ENCODE results near the gene ID4. TPM values are rescaled to one million over a fixed set of nuclear protein-coding genes. Genes with fewer than 3 reads are reported as not detected.

The ID4 gene
- total RNA-seq, result 10 to 100 TPM; 16.8 to 84.1 (median 36.2) TPM

GRCh38 chr6:19836799-19837510, at the start of gene ID4:
Gene ID4 (plus strand): TSS chr6:19837370. CDS start chr6:19837755, 385 bp downstream.
- peak within 1 kb of the TSS; percentile 90 to 92 (median 92) for H3K27ac ChIP-seq
- peaks cover 0 to 21% (median 4%) of the 10 kb centered on the region in 4 donors for H3K27me3 ChIP-seq
- DNase-seq (peak; percentile 93 to 97), ATAC-seq (ENCODE audit: low FRiP score in 2 of 2) (peak; percentile 93 to 95)
- H3K4me1 ChIP-seq, result peaks cover 0 to 13% (median 2%) of the 10 kb centered on the region in 4 donors
- peak; percentile 87 to 98 for TF ChIP-seq POLR2AphosphoS5 (IDR thresholded peaks at IDR 0.05)
- peak in 1 of 4 donors; percentile 59 for TF ChIP-seq EP300 (IDR thresholded peaks at IDR 0.05)
- peak; percentile 28 to 99 (median 90) for TF ChIP-seq POLR2A (IDR thresholded peaks at IDR 0.05)
- TF ChIP-seq CTCF (IDR thresholded peaks at IDR 0.05), result no peak
- peak within 1 kb of the TSS; percentile 44 to 69 (median 66) for H3K4me3 ChIP-seq
- no peaks in the 10 kb centered on the region for H3K36me3 ChIP-seq
- WGBS, 2 donors, result 3 to 4% methylated on average over 18 to 66 of the region's 71 CpGs
- no peaks in the 10 kb centered on the region for H3K9me3 ChIP-seq

- 84 to 89% methylated on average over 1 of the region's 1 CpG for WGBS, 2 donors
- H3K27ac ChIP-seq, result no peak overlapping the region
- TF ChIP-seq EP300 (IDR thresholded peaks at IDR 0.05) (no peak), POLR2A (IDR thresholded peaks at IDR 0.05) (no peak), CTCF (IDR thresholded peaks at IDR 0.05) (no peak), POLR2AphosphoS5 (IDR thresholded peaks at IDR 0.05) (no peak)
These were observed 48.5 kb upstream of the ID4 start for GRCh38 chr6:19788686-19789085.

GRCh38 chr6:19789100-19789803, 47.9 kb upstream of the ID4 start:
- ATAC-seq (ENCODE audit: low FRiP score in 2 of 2) (no peak), DNase-seq (no peak)
- Histone ChIP-seq H3K9me3 (no peaks in the 10 kb centered on the region), H3K27me3 (no peaks in the 10 kb centered on the region), H3K4me3 (no peak overlapping the region), H3K4me1 (peaks cover 0 to 9% (median 0%) of the 10 kb centered on the region in 4 donors), H3K36me3 (no peaks in the 10 kb centered on the region), H3K27ac (no peak overlapping the region)
- no peak for TF ChIP-seq POLR2A (IDR thresholded peaks at IDR 0.05)
- no peak for TF ChIP-seq CTCF (IDR thresholded peaks at IDR 0.05)
- TF ChIP-seq POLR2AphosphoS5 (IDR thresholded peaks at IDR 0.05), result no peak
- no peak for TF ChIP-seq EP300 (IDR thresholded peaks at IDR 0.05)
- 21 to 29% methylated on average over 6 of the region's 6 CpGs for WGBS, 2 donors

More at GRCh38 chr6:19788686-19789085, 48.5 kb upstream of the ID4 start:
- Histone ChIP-seq H3K9me3 (no peaks in the 10 kb centered on the region), H3K4me1 (peaks cover 0 to 9% (median 0%) of the 10 kb centered on the region in 4 donors), H3K27me3 (no peaks in the 10 kb centered on the region), H3K36me3 (no peaks in the 10 kb centered on the region), H3K4me3 (no peak overlapping the region)
- no peak for DNase-seq
- no peak for ATAC-seq (ENCODE audit: low FRiP score in 2 of 2)

- no peak overlapping the region for H3K27ac ChIP-seq
- no peak overlapping the region for H3K4me3 ChIP-seq
- DNase-seq (no peak), ATAC-seq (ENCODE audit: low FRiP score in 2 of 2) (no peak)
- no peaks in the 10 kb centered on the region for H3K36me3 ChIP-seq
- peaks cover 0 to 9% (median 0%) of the 10 kb centered on the region in 4 donors for H3K4me1 ChIP-seq
- TF ChIP-seq EP300 (IDR thresholded peaks at IDR 0.05) (no peak), POLR2A (IDR thresholded peaks at IDR 0.05) (no peak)
- H3K9me3 ChIP-seq, result no peaks in the 10 kb centered on the region
- WGBS, 2 donors, result 27 to 34% methylated on average over 2 of the region's 2 CpGs
- no peaks in the 10 kb centered on the region for H3K27me3 ChIP-seq
These were observed 45.9 kb upstream of the ID4 start for GRCh38 chr6:19791267-19791666.

GRCh38 chr6:19795211-19795610, 42.0 kb upstream of the ID4 start:
- ATAC-seq (ENCODE audit: low FRiP score in 2 of 2) (no peak), DNase-seq (no peak)
- Histone ChIP-seq H3K27me3 (no peaks in the 10 kb centered on the region), H3K27ac (no peak overlapping the region), H3K4me1 (peaks cover 0 to 5% (median 0%) of the 10 kb centered on the region in 4 donors), H3K9me3 (peaks cover 0 to 7% (median 0%) of the 10 kb centered on the region in 4 donors), H3K36me3 (no peaks in the 10 kb centered on the region), H3K4me3 (no peak overlapping the region)
- TF ChIP-seq CTCF (IDR thresholded peaks at IDR 0.05), result no peak
- no peak for TF ChIP-seq EP300 (IDR thresholded peaks at IDR 0.05)
- no peak for TF ChIP-seq POLR2AphosphoS5 (IDR thresholded peaks at IDR 0.05)
- TF ChIP-seq POLR2A (IDR thresholded peaks at IDR 0.05), result no peak
